Fibroblast of skin of back (primary cell): ENCODE results near the gene REEP6.
"Not testable (repeated sequence)": the region's sequence is repeated elsewhere in the genome, so short reads cannot be mapped to it uniquely, and the experiment has no call there.

ENCODE experiments used
- DNase-seq: peaks from one replicate; pipeline ENCODE4 v3.0.0-alpha.2; 2013

REEP6 gene

GRCh38 chr19:1524287-1524971 lies 33.4 kb downstream of the REEP6 start:
- DNase-seq = no peak

- DNase-seq = no peak
Measured at GRCh38 chr19:1524972-1525325, 34.0 kb downstream of the REEP6 start.

- no peak for DNase-seq
Measured at GRCh38 chr19:1525343-1525742, 34.4 kb downstream of the REEP6 start.

GRCh38 chr19:1526066-1526778 lies 35.2 kb downstream of the REEP6 start:
- DNase-seq = no peak

- no peak for DNase-seq
Measured at GRCh38 chr19:1526979-1527649, 36.1 kb downstream of the REEP6 start.

- no peak for DNase-seq
Measured at GRCh38 chr19:1527650-1528309, 36.8 kb downstream of the REEP6 start.

- no peak for DNase-seq
Measured at GRCh38 chr19:1528596-1529429, 37.8 kb downstream of the REEP6 start.

GRCh38 chr19:1529430-1529816 lies 38.4 kb downstream of the REEP6 start:
- no peak for DNase-seq

- DNase-seq = not testable (repeated sequence)
Measured at GRCh38 chr19:1530856-1531255, 39.9 kb downstream of the REEP6 start.

- DNase-seq = no peak
Measured at GRCh38 chr19:1531587-1531986, 40.6 kb downstream of the REEP6 start.

GRCh38 chr19:1532003-1532402 lies 41.0 kb downstream of the REEP6 start:
- no peak for DNase-seq

GRCh38 chr19:1533510-1534150 lies 42.6 kb downstream of the REEP6 start:
- no peak for DNase-seq

GRCh38 chr19:1534972-1535371 lies 44.0 kb downstream of the REEP6 start:
- no peak for DNase-seq

GRCh38 chr19:1535699-1536098 lies 44.7 kb downstream of the REEP6 start:
- not testable (repeated sequence) for DNase-seq

GRCh38 chr19:1538978-1539377 lies 48.0 kb downstream of the REEP6 start:
- DNase-seq = no peak

- not testable (repeated sequence) for DNase-seq
Measured at GRCh38 chr19:1539749-1540148, 48.8 kb downstream of the REEP6 start.

- no peak for DNase-seq
Measured at GRCh38 chr19:1540365-1540925, 49.5 kb downstream of the REEP6 start.
